HuH-7.5 (cell line): ENCODE results near the gene SDF4.

Experiments used
- DNase-seq: peaks from one replicate; pipeline ENCODE4 v3.0.0; 2011; ENCODE audit warnings: low spot score

The SDF4 gene

DNA sequence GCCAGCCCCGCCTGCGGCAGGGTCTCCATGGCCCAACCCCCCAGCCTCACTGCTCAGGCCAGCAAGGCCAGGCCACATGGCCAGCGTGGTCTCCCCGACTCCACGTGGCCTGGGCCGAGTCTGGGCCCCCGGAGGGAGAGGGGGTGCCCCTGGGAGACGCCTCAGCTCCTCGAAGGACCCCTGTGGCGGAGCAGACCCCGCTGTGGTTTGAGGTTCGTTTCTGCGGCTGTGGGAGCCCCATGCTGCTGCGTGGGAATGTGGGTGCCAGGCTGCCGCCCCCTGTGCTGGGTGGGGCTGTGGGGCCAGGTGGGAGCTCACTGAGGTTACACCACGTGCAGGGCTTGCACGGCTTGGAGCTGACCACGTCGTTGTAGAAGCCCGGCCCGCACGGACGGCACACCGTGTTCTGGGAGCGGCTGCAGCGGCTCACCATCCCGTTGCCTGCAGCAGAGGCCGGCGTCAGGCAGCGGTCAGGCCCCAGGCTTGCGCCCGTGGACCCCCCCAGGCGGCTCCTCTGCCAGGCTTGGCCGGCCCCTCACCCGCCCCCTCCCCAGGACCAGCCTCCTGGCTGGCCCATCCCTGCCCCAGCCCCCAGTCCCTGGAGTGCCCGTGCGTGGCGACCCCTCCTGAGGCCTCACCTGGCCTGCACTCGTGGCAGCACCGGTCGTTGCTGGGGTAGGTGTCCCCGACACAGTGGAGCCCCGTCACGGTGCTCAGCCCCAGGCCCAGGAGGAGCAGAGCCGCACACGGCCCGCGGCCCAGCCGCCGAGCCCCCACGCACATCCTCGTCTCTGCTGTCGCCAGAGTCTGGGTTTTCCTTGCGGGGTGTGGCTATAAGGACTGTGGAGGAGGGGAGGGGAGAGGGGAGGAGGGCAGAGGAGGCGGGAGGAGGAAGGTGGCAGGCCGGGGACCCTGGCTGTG is 18.2 kb downstream of the SDF4 start, which contains the start of gene TNFRSF4:
TNFRSF4 (minus strand) TSS at position 809 of the 921 bp plus-strand sequence; CDS start at position 783, 26 bp downstream.
- no peak for DNase-seq

DNA sequence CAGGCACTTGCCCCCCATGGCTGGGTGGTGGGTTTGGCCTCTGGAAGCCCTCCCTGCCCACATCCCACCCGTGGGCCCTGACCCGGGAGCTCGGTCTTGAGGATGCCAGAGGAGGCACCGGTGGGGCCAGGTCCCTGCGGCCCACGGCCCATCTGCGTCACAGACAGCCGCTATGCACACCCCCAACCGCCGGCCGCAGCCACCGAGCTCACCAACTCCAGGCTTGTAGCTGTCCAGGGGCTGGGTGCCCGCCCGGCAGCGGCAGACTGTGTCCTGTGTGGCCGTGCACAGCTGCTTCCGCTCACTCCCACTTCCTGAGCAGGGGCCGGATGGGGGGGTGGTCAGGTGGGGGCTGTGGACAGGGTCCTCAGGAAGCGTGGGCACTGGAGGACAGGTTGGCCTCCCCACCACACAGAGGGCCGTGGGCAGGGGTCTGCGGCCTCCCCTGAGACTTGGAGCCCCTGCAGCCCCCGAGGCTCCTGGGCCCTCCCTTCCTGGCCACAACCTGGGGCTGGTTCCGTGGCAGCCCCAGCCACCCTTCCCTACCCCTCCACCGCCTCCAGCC is 18.9 kb downstream of the SDF4 start:
- DNase-seq: no peak

DNA sequence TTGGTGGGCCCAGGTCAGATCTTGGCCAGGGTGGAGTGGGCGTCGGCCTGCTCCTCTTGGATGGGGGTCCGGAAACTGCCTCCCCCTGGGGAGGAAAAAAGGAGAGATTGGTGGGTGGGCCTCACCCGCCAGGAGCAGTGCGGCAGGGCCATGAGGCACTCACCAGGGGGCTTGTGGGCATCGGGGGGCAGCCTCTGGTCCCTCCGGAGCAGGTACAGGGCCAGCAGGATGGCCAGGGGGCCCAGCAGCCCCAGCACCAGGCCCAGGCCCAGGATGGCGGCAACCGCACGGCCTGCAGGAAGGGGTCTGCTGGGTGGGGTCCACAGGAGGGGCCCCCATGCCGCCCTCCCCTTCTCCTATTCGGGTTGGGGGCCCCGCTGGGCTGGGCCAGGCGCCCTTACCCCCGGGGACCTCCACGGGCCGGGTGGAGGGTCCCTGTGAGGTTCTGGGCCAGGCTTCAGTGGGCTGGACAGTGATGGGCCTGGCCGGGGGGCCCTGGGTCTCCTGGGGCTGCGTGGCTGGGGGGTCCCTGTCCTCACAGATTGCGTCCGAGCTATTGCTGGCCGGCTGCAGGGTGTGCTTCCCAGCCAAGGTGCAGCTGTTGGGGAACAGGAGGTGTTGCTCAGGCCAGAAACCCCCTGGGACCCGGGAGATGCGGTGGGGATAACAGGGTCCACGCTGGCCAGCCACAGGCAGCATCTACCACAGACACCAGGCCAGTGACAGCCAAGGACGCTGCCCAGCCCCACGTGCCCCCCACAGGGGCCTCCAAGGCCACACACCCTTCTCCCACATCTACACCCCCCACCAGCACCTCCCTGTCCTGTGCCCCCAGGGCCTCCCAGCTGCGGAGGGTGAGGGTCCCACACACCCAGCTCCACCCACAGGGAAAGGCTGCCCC is 20.0 kb downstream of the SDF4 start:
- no peak for DNase-seq

DNA sequence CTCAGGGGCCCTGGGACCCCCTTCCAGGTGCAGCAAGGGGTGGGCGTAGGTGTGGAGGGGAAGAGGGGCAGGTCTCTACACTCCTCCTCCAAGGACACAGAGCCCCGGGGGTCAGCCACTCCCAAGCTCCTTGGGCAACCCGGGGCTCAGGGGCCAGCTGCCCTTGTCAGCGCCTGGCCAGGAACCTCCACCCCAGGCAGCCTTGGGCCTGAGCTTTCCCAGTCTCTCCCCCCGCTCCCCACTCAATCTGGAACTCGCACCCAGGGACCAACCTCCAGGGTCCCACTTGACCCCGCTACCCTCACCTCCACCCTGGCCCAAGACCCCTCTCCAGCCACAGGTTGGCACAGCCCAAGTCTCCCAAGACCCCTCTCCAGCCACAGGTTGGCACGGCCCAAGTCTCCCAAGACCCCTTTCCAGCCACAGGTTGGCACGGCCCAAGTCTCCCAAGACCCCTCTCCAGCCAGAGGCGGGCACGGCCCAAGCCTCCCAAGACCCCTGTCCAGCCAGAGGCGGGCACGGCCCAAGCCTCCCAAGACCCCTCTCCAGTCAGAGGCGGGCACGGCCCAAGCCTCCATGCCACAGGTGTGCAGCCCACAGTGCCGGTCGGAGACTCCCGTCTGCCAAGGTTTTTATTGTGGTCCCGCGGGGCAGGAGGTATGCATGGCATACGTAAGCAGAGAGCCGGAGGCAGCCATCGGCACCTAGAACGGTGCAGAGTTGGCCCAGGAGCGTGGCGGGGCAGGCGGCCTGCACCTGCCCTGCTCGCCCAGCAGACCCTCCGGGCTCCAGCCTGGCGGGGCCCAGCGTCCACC is 20.9 kb downstream of the SDF4 start:
- no peak for DNase-seq

DNA sequence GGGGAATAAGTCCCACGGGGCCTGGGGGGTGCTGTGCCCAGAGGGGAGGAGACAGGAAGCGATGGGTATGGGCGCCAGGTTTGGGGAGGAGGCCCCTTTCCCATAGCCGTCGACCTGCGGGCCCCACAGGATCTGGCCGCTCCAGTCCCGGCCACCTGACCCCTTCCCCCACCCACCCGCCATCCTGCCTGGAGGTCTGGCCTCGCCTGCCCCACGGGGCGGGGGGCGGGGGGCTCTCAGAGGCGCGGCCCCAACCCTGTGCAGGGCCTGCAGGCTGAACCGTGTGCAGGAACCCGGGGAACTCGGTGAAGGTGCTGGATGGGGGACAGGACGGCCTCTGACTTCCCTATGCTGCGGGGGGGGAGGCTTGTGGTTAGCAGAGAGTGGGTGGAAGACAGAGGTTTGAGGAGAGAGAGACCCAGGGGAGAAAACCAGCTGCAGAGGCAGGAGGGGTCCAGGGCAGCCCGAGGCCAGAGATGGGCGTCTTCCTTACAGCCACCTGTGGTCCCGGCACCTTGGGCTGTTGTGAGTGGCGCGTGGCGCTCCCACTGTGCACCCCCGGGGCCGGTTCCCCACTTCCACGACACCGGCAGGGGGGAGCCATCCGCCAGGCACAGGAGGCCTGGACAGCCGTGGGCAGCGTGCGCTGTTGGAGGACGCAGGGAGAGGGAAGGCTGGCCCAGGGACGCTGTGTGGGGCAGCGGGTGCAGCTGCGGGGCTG is 22.9 kb downstream of the SDF4 start:
- DNase-seq: no peak

DNA sequence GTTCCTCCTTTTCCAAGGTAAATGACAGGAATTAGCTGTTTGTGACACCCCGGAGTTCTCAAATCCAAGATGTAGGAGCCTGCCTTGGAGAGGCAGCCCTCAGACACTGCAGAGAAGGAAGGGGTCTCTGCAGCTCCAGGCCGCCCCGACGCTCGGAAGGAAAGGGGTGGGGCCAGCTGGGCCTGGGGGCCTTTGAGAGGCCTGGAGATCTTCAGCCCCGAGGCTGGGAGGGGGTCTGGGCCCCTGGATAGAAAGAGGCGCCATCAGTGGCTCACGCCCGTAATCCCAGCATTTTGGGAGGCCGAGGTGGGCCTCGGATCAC is 24.3 kb downstream of the SDF4 start:
- no peak for DNase-seq

DNA sequence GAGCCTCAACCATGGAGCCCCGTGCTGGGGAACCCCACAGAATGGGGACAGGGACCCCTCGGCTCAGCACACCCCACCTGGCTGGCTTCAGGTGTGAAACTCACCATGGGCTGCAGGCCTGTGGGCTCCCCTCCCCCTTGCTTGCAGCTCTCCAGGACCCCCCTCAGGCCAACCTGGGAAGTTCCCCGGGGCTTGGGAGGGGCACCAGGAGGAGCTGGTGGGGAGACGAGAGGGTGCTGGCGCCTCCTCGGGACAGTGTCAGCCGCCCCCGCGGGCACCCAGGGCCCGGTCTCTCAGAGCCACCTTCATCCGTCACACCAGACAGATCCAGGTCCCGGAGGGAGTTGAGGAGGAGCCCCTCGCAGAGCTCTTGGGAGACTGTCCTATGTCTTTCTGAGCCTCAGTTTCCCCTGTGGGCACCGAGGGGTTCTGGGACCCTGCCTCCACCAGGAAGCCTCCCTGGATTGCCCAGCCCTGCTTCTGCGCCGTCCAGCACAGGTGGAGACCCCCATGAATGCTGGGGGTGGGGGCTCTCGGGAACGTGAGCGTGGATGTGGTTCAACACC is 24.8 kb downstream of the SDF4 start:
- DNase-seq: no peak

DNA sequence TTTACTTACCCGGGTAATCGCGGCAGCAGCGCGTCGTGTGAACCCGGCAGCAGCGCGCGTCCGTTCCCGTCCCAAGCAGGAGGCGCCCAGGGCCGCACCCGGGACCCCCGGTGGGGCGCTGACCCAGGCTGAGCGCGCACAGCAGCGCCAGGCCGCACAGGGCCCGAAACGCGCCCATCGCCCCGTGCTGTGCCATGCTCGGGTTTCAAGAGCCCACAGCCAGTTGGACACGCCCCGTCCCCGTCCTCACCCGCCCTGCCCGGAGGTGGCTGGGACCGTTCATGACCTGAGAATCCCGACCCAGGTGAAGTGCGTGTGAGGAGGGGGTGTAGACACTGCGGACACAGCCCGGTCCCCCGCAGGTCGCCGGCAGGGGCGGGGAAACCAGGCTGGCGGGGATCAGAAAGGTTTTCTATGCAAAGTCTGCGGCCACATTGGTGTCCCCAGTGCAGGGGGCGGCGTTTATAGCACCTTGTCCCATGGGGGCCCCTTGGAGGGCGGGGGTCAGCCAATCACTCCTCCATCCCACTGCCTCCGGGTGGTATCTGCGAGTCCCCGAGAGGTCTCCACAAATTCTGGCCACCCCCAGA is 25.3 kb downstream of the SDF4 start, which contains the start of gene TNFRSF18:
TNFRSF18 (minus strand) TSS at position 217 of the 590 bp plus-strand sequence; CDS start at position 196, 21 bp downstream.
- no peak for DNase-seq

DNA sequence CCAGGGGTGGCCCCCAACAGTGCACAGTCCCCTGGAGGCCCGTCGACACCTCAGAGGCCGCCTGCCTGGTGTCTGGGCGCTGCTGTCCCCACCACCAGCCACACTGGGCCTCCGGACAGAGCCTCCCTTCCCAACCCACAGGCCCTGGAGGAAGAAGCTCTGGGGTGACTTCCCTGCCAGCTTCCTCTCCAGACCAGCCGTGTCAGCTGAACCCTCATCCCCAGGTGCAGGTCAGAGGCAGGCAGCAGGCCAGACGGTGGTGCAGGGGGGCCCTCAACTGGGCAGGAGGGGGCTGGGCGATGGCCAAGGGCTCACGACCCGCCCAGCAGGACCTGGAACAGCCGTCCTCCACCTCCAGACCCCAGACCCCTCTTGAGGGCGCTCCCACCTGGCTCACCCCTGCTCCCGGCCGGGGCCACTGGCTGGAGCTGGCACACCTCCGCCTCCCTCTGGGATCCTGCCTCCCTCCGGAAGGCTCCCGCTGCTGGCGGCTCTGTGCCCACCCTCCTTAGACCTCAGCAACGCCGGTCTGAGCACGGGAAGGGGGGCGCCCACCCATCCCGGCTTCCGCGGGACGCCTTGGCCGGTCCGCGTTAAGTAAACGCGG is 25.9 kb downstream of the SDF4 start:
- DNase-seq: no peak

DNA sequence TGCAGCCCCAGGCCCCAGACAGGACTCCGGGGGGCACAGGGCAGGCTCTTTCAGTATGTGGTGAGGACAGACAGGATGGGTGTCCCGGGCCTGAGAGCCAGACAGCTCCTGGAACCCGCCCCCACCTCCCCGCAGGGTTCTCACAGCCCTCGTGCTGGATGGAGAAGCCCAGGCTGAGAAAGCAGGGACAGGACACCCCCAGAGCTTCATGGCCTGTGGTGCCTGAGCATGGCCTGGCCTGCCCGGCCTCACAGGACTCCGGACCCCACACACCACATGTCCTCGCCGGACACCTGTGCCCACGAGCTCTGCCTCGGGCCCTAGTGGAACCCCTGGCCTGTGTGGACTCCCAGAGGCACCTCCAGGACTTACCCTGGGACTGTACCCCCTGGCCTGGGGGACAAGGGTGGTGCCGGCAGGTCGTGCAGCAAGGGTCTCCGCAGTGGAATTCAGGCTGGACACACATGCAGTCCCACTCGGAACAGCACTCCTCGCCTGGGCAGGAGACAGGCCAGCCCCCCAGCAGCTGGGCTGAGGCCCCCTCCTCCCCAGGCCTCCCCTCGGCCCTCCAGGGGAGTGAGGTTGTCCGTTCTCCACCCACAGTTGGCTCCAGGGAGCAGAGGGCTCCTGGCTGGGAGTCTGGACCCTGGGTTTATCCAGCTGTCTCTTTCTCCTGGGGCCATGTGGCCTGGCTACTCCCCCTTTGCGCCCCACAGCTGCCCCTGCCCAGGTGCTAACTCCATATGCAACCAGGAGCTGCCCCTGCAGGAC is 26.6 kb downstream of the SDF4 start:
- DNase-seq: no peak

DNA sequence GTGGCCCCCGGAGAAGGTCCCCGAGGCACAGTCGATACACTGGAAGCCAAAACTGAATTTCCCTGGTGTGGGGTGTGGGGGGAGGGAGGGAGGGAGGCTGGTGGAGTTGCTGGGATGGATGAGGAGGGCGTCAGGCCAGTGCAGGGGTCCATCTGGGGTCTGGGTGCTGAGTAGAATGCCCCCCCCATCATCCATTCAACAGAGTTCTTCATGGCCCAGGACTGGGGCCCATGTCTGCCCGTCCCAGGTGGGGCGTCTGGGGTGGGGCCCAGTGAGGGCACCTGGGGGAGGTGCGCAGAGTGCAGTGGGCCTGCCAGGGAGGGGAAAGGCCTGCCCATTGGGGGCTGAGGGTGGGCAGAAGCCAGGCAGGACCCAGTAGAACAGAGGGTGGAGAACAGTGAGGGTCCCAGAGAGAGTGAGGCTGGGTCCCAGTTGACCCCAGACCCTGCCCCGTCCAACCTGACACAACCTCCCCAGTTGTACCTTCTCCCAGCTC is 27.3 kb downstream of the SDF4 start:
- DNase-seq: no peak

DNA sequence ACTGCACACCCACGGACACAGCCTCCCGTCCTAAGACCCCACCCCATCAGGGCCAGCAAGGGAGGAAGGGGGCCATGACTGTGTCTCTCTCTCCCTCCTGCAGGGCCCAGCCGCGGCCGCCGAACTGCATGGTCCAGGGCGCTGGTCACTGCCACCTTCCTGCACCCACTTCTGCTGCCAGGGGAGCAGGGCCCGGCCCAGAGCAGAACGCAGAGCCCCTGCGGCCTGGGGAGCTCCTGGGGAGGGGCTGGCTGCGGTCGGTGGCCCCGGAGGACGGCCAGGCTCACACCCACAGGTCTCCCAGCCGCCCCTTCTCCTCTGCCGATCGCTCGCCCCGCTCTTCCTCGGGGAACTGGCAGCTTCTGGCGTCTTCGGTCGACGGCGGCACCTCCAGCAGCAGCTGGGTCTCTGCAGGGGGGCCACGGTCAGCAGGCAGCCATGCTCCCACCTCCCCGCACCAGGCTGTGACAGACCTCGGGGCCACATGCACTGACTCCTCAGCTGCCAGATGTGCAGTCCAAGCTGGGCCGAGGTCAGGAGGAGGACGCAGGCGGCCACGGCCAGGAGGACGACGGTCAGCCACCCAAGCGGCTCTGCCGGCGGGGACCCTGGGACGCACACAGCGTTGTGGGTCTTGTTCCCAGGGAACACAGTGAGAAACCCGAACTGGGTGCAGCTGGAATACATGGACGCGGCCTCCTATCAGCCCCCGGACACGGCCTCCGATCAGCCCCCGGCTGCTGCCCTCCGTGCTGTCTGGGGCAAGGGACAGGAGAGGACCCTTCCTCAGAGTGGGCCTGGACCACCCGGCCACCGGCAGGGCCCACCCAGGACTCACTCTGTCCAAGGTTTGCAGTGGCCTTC is 28.0 kb downstream of the SDF4 start:
- no peak for DNase-seq

DNA sequence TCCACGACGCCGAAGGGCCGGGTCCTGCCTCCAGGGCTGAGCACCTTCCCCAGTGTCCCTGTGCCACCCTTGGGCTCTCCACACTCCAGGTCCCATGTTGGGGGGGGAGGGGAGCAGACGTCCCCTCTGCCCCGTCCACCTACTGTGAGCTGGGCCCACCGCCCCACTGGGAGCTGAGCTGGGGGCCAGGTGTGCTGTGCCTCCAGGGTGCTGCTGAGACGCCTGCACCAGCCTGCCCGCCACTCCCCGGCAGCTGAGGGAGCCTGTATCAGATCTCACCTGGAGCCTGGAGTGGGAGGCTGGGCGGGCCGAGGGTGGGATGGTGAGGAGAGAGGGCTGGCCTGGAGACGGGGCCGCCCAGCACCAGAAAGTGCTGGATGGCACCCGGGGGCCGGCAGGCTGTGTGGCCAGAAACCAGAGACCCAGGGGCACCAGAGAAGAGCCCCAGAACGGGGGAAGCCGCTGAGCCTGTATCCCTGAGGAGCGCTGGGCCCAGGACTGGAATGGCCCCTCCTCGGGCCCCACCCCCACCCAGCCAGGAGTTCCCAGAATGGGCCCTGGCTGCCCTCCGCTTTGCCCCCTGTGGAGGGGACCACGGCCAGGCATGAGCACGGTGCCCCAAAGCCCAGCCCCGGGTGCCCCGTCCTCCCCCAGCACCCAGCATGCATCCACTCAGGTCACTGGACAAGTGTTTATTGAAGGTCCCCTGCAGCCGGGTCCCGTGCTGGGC is 28.8 kb downstream of the SDF4 start:
- DNase-seq: no peak

DNA sequence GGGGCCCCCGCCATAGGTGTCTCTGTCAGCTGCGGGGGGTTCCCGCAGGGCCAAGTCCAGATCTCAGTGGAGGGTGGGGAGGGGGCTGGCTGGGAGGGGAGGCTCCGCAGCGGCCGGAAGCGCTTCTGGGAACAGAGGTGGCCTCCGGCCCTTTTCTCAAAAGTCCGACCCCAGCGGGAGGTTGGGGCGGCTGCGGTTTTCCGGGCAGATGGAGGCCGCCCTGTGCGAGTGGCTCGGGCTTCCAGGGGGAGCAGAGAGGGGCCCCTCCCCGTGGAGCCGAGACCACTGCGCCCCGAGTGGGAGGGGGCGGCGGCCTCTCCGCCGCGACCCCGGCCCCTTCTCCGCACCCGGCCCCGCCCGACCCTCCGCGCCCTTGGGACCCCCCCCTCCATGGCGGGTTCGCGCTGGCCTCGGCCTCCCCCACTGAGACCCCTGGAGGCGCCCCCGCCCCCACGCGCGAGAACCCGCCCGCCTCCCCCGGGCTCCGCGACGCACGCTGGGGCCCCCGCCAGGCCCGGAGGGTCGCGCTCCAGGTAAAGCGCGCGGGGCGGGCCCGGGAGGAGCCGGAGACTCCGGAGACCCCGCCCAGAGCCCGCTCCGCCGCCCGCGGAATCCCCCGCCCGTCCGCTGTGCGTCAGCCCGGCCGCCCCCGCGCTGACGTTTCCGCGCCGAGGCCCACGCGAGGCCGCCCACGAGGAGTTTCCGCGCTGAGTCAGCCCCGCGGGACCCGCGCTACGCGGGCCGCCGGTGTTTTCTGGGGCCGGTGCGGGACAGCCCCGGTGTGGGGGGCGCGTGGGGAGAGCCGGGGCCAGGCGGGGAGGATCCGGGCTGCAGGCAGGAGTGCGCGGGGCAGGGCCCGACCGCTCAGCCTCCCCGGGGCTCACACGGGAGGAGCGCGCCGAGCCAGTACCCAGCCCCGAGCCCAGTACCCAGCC is 30.7 kb downstream of the SDF4 start:
- peak; percentile 80 for DNase-seq

DNA sequence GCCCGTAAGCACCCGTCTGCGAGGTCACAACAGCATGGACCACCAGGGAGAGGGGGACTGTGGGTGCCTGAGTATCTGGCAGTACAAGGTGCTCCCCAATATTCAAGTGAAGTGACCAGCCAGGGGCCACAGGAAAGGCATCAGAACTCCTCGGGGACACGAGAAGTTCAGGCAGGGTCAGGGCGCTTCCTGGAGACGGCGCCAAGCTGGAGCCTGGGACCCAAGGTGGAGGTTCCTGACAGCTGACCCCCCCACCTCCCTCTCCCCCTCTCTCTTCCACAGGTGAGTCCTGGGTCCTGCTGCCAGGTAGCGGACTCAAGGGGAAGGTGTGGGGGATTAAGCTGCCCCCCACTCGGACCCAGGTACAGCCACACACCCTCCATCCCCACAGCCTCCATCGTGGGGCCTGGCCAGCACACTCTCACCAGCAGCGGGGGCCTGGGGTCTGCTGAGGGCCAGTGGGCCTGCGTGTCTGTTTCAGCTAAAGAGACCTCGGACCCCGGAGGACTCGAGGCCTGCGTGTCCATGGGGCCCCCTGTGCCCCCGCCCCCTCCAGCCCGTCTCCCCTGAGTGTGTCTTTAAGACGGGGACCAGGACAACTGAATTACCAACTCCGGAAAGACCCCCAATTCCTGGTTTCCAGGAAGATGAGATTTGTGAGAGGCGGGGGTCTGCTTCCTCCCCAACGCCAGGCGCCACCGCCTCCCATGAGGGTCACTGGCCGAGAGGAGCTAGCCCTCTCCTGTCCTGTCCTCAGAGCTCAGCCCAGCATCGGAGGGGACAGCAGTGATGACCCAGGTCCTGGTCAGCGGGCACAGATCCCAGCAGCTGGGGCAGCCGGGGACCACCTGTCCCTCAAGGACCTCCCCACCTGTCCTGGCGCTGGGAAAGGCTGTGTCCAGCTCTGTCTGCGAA is 31.6 kb downstream of the SDF4 start:
- no peak for DNase-seq
